Measurements from ENCODE around the gene SETD4. TPM values are rescaled to one million over a fixed set of nuclear protein-coding genes. Genes with fewer than 3 reads are reported as not detected.
A peak's percentile ranks its signal among the peaks of the same experiment; 100 is the strongest.

SETD4 gene
- total and polyA plus RNA-seq, 3 donors from 2014 or later, result 52.3 to 62.7 (median 52.3) TPM

GRCh38 chr21:36028127-36029069, 31.9 kb downstream of the SETD4 start:
- no peaks in the 10 kb centered on the region for H3K27me3 ChIP-seq
- no peaks in the 10 kb centered on the region for H3K9me3 ChIP-seq
- intact Hi-C loops (cut with DNase I; ENCODE audit: low total_unique reads), result no loop called here
- TF ChIP-seq CTCF (IDR thresholded peaks at IDR 0.05), result peak; percentile 75 to 97 (median 90)
- TF ChIP-seq POLR2A (IDR thresholded peaks at IDR 0.05), result no peak
- H3K4me1 ChIP-seq, result no peaks in the 10 kb centered on the region
- WGBS, 2 donors, result 27 to 33% methylated on average over 25 of the region's 25 CpGs
- DNase-seq, result peak; percentile 83
- no peaks in the 10 kb centered on the region for H3K36me3 ChIP-seq (ENCODE audit: low read depth, missing control alignments)
- H3K27ac ChIP-seq, result no peak overlapping the region
- H3K4me3 ChIP-seq, result no peak overlapping the region

- H3K4me1 ChIP-seq, result no peaks in the 10 kb centered on the region
- no peak overlapping the region for H3K4me3 ChIP-seq
- no peak for TF ChIP-seq POLR2A (IDR thresholded peaks at IDR 0.05)
- no peak for TF ChIP-seq CTCF (IDR thresholded peaks at IDR 0.05)
- H3K27ac ChIP-seq, result no peak overlapping the region
- intact Hi-C loops (cut with DNase I; ENCODE audit: low total_unique reads), result no loop called here
- no peaks in the 10 kb centered on the region for H3K27me3 ChIP-seq
- 87 to 94% methylated on average over 5 of the region's 5 CpGs for WGBS, 2 donors
- no peaks in the 10 kb centered on the region for H3K36me3 ChIP-seq (ENCODE audit: low read depth, missing control alignments)
- H3K9me3 ChIP-seq, result no peaks in the 10 kb centered on the region
- DNase-seq, result no peak
Observed at GRCh38 chr21:36027347-36027746, 33.0 kb downstream of the SETD4 start.

- no peak overlapping the region for H3K4me3 ChIP-seq
Observed at GRCh38 chr21:36024782-36025181, 35.5 kb downstream of the SETD4 start.

GRCh38 chr21:36023092-36023480, 37.2 kb downstream of the SETD4 start:
- Histone ChIP-seq H3K27ac (no peak overlapping the region), H3K4me3 (no peak overlapping the region), H3K4me1 (no peaks in the 10 kb centered on the region), H3K27me3 (no peaks in the 10 kb centered on the region), H3K36me3 (ENCODE audit: low read depth, missing control alignments) (no peaks in the 10 kb centered on the region), H3K9me3 (no peaks in the 10 kb centered on the region)
- no peak for TF ChIP-seq CTCF (IDR thresholded peaks at IDR 0.05)
- TF ChIP-seq POLR2A (IDR thresholded peaks at IDR 0.05), result no peak
- DNase-seq, result no peak
- WGBS, 2 donors, result 63 to 65% methylated on average over 3 of the region's 3 CpGs
- intact Hi-C loops (cut with DNase I; ENCODE audit: low total_unique reads), result no loop called here

More at GRCh38 chr21:36024782-36025181, 35.5 kb downstream of the SETD4 start:
- no peaks in the 10 kb centered on the region for H3K4me1 ChIP-seq
- TF ChIP-seq CTCF (IDR thresholded peaks at IDR 0.05), result no peak
- no peak for TF ChIP-seq POLR2A (IDR thresholded peaks at IDR 0.05)
- 93% methylated on average over 8 of the region's 8 CpGs for WGBS, 2 donors
- no peaks in the 10 kb centered on the region for H3K36me3 ChIP-seq (ENCODE audit: low read depth, missing control alignments)
- H3K9me3 ChIP-seq, result no peaks in the 10 kb centered on the region
- no peak for DNase-seq
- H3K27me3 ChIP-seq, result no peaks in the 10 kb centered on the region
- intact Hi-C loops (cut with DNase I; ENCODE audit: low total_unique reads), result no loop called here
- no peak overlapping the region for H3K27ac ChIP-seq
